ENCODE measurements around the gene RNF217. TPM values are rescaled to one million over a fixed set of nuclear protein-coding genes. Genes with fewer than 3 reads are reported as not detected.

RNF217 gene
- total and polyA plus RNA-seq, 8 donors, result 3.4 to 14.3 (median 8.0) TPM

DNA sequence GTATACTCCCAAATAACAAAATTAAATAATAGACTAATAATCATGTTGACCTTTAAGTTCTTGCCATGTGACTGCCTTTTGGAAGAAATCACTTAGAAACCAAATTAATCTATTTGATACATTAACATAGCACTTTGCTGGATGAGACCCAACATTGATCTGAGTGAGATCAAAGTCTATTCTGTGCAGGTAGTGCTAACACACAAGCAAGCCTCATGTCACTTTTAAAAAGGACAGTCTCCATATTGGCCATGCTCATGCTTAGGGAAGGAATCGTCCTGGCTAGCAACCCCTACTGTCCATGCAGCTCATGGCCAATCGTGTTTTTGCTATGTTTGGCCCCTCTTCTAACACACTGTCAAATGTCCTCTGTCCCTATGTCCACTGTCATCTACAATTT is 35.8 kb upstream of the RNF217 start:
- no peak for DNase-seq
- FAIRE-seq, result no peak
- Histone ChIP-seq H3K27ac (no peak overlapping the region), H3K4me1 (no peaks in the 10 kb centered on the region), H3K9me3 (no peaks in the 10 kb centered on the region), H3K36me3 (no peaks in the 10 kb centered on the region), H3K27me3 (no peaks in the 10 kb centered on the region), H3K4me3 (no peak overlapping the region)
- TF ChIP-seq, protein P1, sequence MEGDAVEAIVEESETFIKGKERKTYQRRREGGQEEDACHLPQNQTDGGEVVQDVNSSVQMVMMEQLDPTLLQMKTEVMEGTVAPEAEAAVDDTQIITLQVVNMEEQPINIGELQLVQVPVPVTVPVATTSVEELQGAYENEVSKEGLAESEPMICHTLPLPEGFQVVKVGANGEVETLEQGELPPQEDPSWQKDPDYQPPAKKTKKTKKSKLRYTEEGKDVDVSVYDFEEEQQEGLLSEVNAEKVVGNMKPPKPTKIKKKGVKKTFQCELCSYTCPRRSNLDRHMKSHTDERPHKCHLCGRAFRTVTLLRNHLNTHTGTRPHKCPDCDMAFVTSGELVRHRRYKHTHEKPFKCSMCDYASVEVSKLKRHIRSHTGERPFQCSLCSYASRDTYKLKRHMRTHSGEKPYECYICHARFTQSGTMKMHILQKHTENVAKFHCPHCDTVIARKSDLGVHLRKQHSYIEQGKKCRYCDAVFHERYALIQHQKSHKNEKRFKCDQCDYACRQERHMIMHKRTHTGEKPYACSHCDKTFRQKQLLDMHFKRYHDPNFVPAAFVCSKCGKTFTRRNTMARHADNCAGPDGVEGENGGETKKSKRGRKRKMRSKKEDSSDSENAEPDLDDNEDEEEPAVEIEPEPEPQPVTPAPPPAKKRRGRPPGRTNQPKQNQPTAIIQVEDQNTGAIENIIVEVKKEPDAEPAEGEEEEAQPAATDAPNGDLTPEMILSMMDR (IDR thresholded peaks at IDR 0.05), result no peak
- WGBS, 2 donors, result 24 to 37% methylated on average over 2 of the region's 2 CpGs
- intact Hi-C loops (cut with DNase I), result no loop called here
- peak in 2 of 4 donors; percentile 47 to 48 for ATAC-seq

- no peaks in the 10 kb centered on the region for H3K27me3 ChIP-seq
- no peak for ATAC-seq
- H3K4me3 ChIP-seq, result no peak overlapping the region
- H3K9me3 ChIP-seq, result no peaks in the 10 kb centered on the region
- H3K4me1 ChIP-seq, result no peaks in the 10 kb centered on the region
- no peak for FAIRE-seq
- H3K36me3 ChIP-seq, result no peaks in the 10 kb centered on the region
- no peak overlapping the region for H3K27ac ChIP-seq
- WGBS, 2 donors, result 89 to 93% methylated on average over 2 of the region's 2 CpGs
- TF ChIP-seq, protein P1 (IDR thresholded peaks at IDR 0.05), result no peak
- intact Hi-C loops (cut with DNase I), result no loop called here
- DNase-seq, result no peak
Measured at GRCh38 chr6:124927806-124928205, 34.4 kb upstream of the RNF217 start.

DNA sequence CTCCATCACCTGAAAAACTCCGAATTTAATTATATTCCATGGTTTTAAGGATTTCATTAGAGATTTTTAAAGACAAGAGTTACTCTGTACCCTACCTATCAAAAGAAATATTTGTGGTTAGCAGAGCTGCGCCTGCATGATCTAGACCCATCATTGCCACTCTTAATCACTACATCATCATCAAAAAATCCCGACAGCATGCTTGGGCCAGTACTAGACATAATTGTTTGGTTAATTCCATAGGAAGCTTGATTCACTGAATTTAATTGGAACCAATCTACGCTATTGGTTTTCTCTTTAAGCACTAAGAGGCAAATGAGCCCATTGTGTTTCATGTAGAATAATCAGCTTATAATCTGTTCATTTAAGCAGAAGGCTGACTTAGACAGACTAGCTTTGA is 33.4 kb upstream of the RNF217 start:
- no peak overlapping the region for H3K4me3 ChIP-seq
- FAIRE-seq (no peak), DNase-seq (no peak), ATAC-seq (no peak)
- no peaks in the 10 kb centered on the region for H3K27me3 ChIP-seq
- no peaks in the 10 kb centered on the region for H3K9me3 ChIP-seq
- no peak overlapping the region for H3K27ac ChIP-seq
- intact Hi-C loops (cut with DNase I), result no loop called here
- no peaks in the 10 kb centered on the region for H3K36me3 ChIP-seq
- TF ChIP-seq, protein P1 (IDR thresholded peaks at IDR 0.05), result no peak
- 84 to 87% methylated on average over 4 of the region's 4 CpGs for WGBS, 2 donors
- no peaks in the 10 kb centered on the region for H3K4me1 ChIP-seq

DNA sequence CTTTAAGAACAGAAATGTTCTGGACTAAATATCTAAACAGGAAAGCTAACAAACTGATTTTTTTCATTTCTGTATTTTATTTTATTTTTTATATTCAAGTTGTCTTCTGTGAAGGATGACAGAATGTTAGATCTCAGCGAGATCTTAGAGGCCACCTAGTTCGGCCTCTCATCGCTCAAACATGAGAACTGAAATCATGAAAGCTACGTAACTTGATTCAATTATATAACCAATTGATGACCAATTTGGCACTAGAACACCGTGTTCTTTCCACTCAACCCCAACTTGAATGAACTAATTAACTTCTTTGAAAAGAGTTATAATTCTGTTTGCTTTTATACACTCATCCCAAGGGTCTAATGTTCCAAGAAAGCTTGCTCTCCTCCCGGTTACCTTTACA is 24.6 kb upstream of the RNF217 start:
- no peaks in the 10 kb centered on the region for H3K27me3 ChIP-seq
- TF ChIP-seq, protein P1 (IDR thresholded peaks at IDR 0.05), result no peak
- no peak for ATAC-seq
- no peak for FAIRE-seq
- H3K27ac ChIP-seq, result no peak overlapping the region
- H3K9me3 ChIP-seq, result no peaks in the 10 kb centered on the region
- no peak for DNase-seq
- H3K4me3 ChIP-seq, result no peak overlapping the region
- no peaks in the 10 kb centered on the region for H3K4me1 ChIP-seq
- no peaks in the 10 kb centered on the region for H3K36me3 ChIP-seq
- 89 to 90% methylated on average over 6 of the region's 6 CpGs for WGBS, 2 donors
- intact Hi-C loops (cut with DNase I), result no loop called here

- TF ChIP-seq, protein P1 (IDR thresholded peaks at IDR 0.05), result no peak
- DNase-seq (no peak), FAIRE-seq (no peak), ATAC-seq (no peak)
- no peaks in the 10 kb centered on the region for H3K4me1 ChIP-seq
- H3K27ac ChIP-seq, result no peak overlapping the region
- H3K9me3 ChIP-seq, result no peaks in the 10 kb centered on the region
- H3K36me3 ChIP-seq, result no peaks in the 10 kb centered on the region
- H3K4me3 ChIP-seq, result no peak overlapping the region
- intact Hi-C loops (cut with DNase I), result no loop called here
- H3K27me3 ChIP-seq, result no peaks in the 10 kb centered on the region
Measured at GRCh38 chr6:124941259-124941658, 21.0 kb upstream of the RNF217 start.
